IMR-90 (cell line): ENCODE data around the gene HDDC3. TPM values are rescaled to one million over a fixed set of nuclear protein-coding genes. Genes with fewer than 3 reads are reported as not detected.

Source experiments
- ATAC-seq: fragments of 200-7000 bp; cut with Tn5 transposase; 2 replicates; pipeline ENCODE4 v1.9.1; 2020; ENCODE audit warnings: low read depth, mild to moderate bottlenecking, moderate library complexity
- BruUV-seq: library from RNA; stranded (reverse); fragments of 400-500 nt; replicated peaks from 2 replicates; lab custom pipeline; 2021; lab: Mats Ljungman, UMichigan
- CTCF ChIA-PET: fragments of 300-600 bp; formaldehyde crosslinking; extraction: SDS; loops from one replicate; lab custom pipeline; 2021; ENCODE audit warnings: antibody characterized with exemption; lab: Yijun Ruan, JAX
- POLR2A ChIA-PET: fragments of 300-600 bp; sonication (Branson Sonifier 250); formaldehyde crosslinking; loops from one replicate; lab custom pipeline; 2022; ENCODE audit warnings: antibody characterized with exemption; ENCODE audit not compliant: unreplicated experiment; lab: Charles Lee
- DNase-seq: peaks from one replicate; pipeline ENCODE4 v3.0.0; 2013
- H2AFZ ChIP-seq: replicated peaks from 2 replicates; pipeline ENCODE3; 2013; ENCODE audit warnings: low read length, mild to moderate bottlenecking; ENCODE audit not compliant: poor library complexity
- H2AK5ac ChIP-seq: 2 replicates; pipeline ENCODE4 v1.6.1; 2013; ENCODE audit warnings: low read depth, low read length, inconsistent platforms
- H2AK9ac ChIP-seq: replicated peaks from 2 replicates; pipeline ENCODE3; 2013; ENCODE audit warnings: mild to moderate bottlenecking, low read depth, low read length, moderate library complexity; ENCODE audit not compliant: poor library complexity
- H2BK120ac ChIP-seq: 2 replicates; pipeline ENCODE4 v1.6.1; 2013; ENCODE audit warnings: low read depth, low read length, inconsistent platforms
- H2BK15ac ChIP-seq: 3 replicates; pipeline ENCODE4 v1.6.1; 2013; ENCODE audit warnings: low read depth, low read length, inconsistent platforms
- H2BK20ac ChIP-seq: 2 replicates; pipeline ENCODE4 v1.6.1; 2013; ENCODE audit warnings: low read depth, mild to moderate bottlenecking, inconsistent platforms, low read length, moderate library complexity
- H2BK5ac ChIP-seq: 2 replicates; pipeline ENCODE4 v1.6.1; 2013; ENCODE audit warnings: mild to moderate bottlenecking, low read depth, low read length, inconsistent platforms; ENCODE audit not compliant: poor library complexity, severe bottlenecking
- H3K14ac ChIP-seq: replicated peaks from 2 replicates; pipeline ENCODE4 v1.6.1; 2013; ENCODE audit warnings: low read depth, low read length, inconsistent platforms
- H3K18ac ChIP-seq: 2 replicates; pipeline ENCODE4 v1.6.1; 2013; ENCODE audit warnings: low read depth, low read length, control low read depth
- H3K23ac ChIP-seq: 2 replicates; pipeline ENCODE4 v1.6.1; 2013; ENCODE audit warnings: low read depth, low read length, inconsistent platforms
- H3K27ac ChIP-seq: 2 replicates; pipeline ENCODE4 v1.5.1; 2013; ENCODE audit warnings: mild to moderate bottlenecking, control low read depth, low read length; ENCODE audit not compliant: insufficient read depth
- H3K27me3 ChIP-seq: 2 replicates; pipeline ENCODE4 v1.6.1; 2013; ENCODE audit warnings: low read length; ENCODE audit not compliant: control insufficient read depth, insufficient read depth
- H3K36me3 ChIP-seq: 2 replicates; pipeline ENCODE4 v1.6.1; 2013; ENCODE audit warnings: low read length, mixed read lengths; ENCODE audit not compliant: control insufficient read depth, insufficient read depth
- H3K4ac ChIP-seq: 2 replicates; pipeline ENCODE4 v1.6.1; 2013; ENCODE audit warnings: low read depth, low read length, inconsistent platforms
- H3K4me1 ChIP-seq: 2 replicates; pipeline ENCODE4 v1.6.1; 2013; ENCODE audit warnings: low read length, mixed read lengths; ENCODE audit not compliant: control insufficient read depth, insufficient read depth
- H3K4me2 ChIP-seq: 2 replicates; pipeline ENCODE4 v1.6.1; 2013; ENCODE audit warnings: low read depth, mild to moderate bottlenecking, control low read depth, low read length, moderate library complexity
- H3K4me3 ChIP-seq: 2 replicates; pipeline ENCODE4 v1.5.1; 2013; ENCODE audit warnings: low read depth, mild to moderate bottlenecking, control low read depth, low read length, moderate library complexity; ENCODE audit not compliant: insufficient read depth
- H3K56ac ChIP-seq: 2 replicates; pipeline ENCODE4 v1.6.1; 2013; ENCODE audit warnings: low read length, inconsistent platforms; ENCODE audit not compliant: insufficient read depth; ENCODE audit errors: extremely low read depth
- H3K79me1 ChIP-seq, 2 experiments: 2 replicates each; pipeline ENCODE4 v1.6.1; 2013; ENCODE audit warnings: low read length in 2 of 2, inconsistent platforms in 1 of 2, low read depth in 1 of 2
- H3K9ac ChIP-seq: 2 replicates; pipeline ENCODE4 v1.6.1; 2013; ENCODE audit warnings: low read depth, low read length, control low read depth
- H3K9me1 ChIP-seq: 2 replicates; pipeline ENCODE4 v1.6.1; 2013; ENCODE audit warnings: low read length, inconsistent platforms; ENCODE audit not compliant: insufficient read depth
- H3K9me3 ChIP-seq: 2 replicates; pipeline ENCODE4 v1.6.1; 2013; ENCODE audit warnings: low read length; ENCODE audit not compliant: control insufficient read depth, insufficient read depth
- H4K20me1 ChIP-seq: 2 replicates; pipeline ENCODE4 v1.6.1; 2013; ENCODE audit warnings: low read length, inconsistent platforms; ENCODE audit not compliant: insufficient read depth
- H4K5ac ChIP-seq: 2 replicates; pipeline ENCODE4 v1.6.1; 2013; ENCODE audit warnings: mild to moderate bottlenecking, low read depth, low read length, control low read depth
- H4K8ac ChIP-seq, 2 experiments: 2 replicates each; pipeline ENCODE4 v1.6.1; 2013; ENCODE audit warnings: low read depth in 2 of 2, low read length in 2 of 2, control low read depth in 1 of 2, inconsistent platforms in 1 of 2
- H4K91ac ChIP-seq: 2 replicates; pipeline ENCODE4 v1.6.1; 2013; ENCODE audit warnings: low read depth, low read length, inconsistent platforms; ENCODE audit not compliant: insufficient read depth
- CEBPB ChIP-seq: IDR thresholded peaks from 2 replicates; pipeline ENCODE4 v1.6.1; 2012; ENCODE audit warnings: low read depth, low read length, improper control_type of control experiment
- MAFK ChIP-seq: IDR thresholded peaks from 2 replicates; pipeline ENCODE4 v1.6.1; 2012; ENCODE audit warnings: low read depth, low read length, improper control_type of control experiment
- MAZ ChIP-seq: IDR thresholded peaks from 2 replicates; pipeline ENCODE4 v1.6.1; 2012; ENCODE audit warnings: low read depth, mild to moderate bottlenecking, low read length, improper control_type of control experiment, moderate library complexity, borderline replicate concordance
- MXI1 ChIP-seq: IDR thresholded peaks from 2 replicates; pipeline ENCODE4 v1.6.1; 2012; ENCODE audit warnings: low read depth, mild to moderate bottlenecking, low read length, moderate library complexity, borderline replicate concordance
- NFE2L2 ChIP-seq: fragments of 150-350 bp; IDR thresholded peaks from 2 replicates; pipeline ENCODE4 v1.6.1; 2016; ENCODE audit warnings: low read depth, mild to moderate bottlenecking, low read length
- POLR2A ChIP-seq: IDR thresholded peaks from 2 replicates; pipeline ENCODE4 v1.6.1; 2012; ENCODE audit warnings: mild to moderate bottlenecking, low read depth, low read length
- RAD21 ChIP-seq: IDR thresholded peaks from 2 replicates; pipeline ENCODE4 v1.6.1; 2012; ENCODE audit warnings: low read length, improper control_type of control experiment
- RCOR1 ChIP-seq: IDR thresholded peaks from 2 replicates; pipeline ENCODE4 v1.6.1; 2012; ENCODE audit warnings: mild to moderate bottlenecking, low read length, improper control_type of control experiment; ENCODE audit not compliant: insufficient replicate concordance
- WGBS, 2 experiments: methylation state at CpG; one replicate each; pipeline versions ENCODE4 v1.1.5 to v1.1.7; 2013; ENCODE audit warnings: missing lambda C conversion rate in 2 of 2; ENCODE audit not compliant: insufficient read length in 1 of 2; ENCODE audit errors: extremely low coverage in 2 of 2; 5-methylcytosine and 5-hydroxymethylcytosine counted together
- dilution Hi-C: fragments of 300-500 bp; cut with HindIII; formaldehyde crosslinking; loops from one replicate; pipeline ENCODE4 v1.14.3; 2018; ENCODE audit warnings: low sequenced_read_pairs; ENCODE audit not compliant: unreplicated experiment
- in situ Hi-C: fragments of 300-500 bp; cut with MboI; formaldehyde crosslinking; loops from 3 replicates; pipeline ENCODE4 v1.14.3; 2019; ENCODE audit warnings: low sequenced_read_pairs, inconsistent platforms, mixed read lengths
- intact Hi-C: fragments of 100-400 bp; cut with micrococcal nuclease; formaldehyde crosslinking; loops from 2 replicates; pipeline ENCODE4 v1.10.0; 2022
- polyA plus RNA-seq, 3 experiments: library from polyadenylated mRNA; depleted of rRNA; stranded (reverse); fragments of >200 nt; gene quantifications; 2 replicates each; pipeline ENCODE4 v1.2.3, GENCODE V29; 2012; ENCODE audit warnings: low replicate concordance in 1 of 3
- total RNA-seq: library from RNA; depleted of rRNA; stranded (reverse); fragments of >200 nt; gene quantifications from 2 replicates; pipeline ENCODE4 v1.2.3, GENCODE V29; 2012
- TF ChIP-seq, protein P1 (sequence below): conservative IDR thresholded peaks from 2 replicates; pipeline ENCODE4 v1.5.1; 2012; ENCODE audit warnings: mild to moderate bottlenecking, low read depth, low read length, improper control_type of control experiment

The HDDC3 gene
- total and polyA plus RNA-seq, 2 of the 4 experiments (the other 2 are of a cell fraction), result 7.9 to 10.7 TPM

DNA sequence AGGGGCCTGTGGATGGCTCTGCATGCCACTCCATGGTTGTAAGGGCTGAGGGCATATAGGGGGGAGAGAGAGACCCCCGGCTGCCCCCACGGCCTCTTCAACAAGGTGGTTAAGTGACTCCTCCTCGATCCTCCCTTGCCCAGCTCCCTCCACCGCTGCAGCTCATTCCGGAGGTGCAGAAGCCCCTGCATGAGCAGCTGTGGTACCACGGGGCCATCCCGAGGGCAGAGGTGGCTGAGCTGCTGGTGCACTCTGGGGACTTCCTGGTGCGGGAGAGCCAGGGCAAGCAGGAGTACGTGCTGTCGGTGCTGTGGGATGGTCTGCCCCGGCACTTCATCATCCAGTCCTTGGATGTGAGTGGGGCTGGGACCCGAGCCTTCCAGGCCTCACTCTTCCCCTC is 41.5 kb downstream of the HDDC3 start:
- in situ Hi-C loops, result loop anchor here (25.0 kb wide), 1 partner anchor 579 kb away; no protein-coding TSS in a partner anchor

More for the DNA sequence above, 41.5 kb downstream of the HDDC3 start:
- H3K79me1 ChIP-seq, result peaks cover 0 to 6% of the 10 kb centered on the region in 2 experiments; a peak in 2 of 4 replicates
- H3K23ac ChIP-seq, result no peak overlapping the region
- no peaks in the 10 kb centered on the region for H3K27me3 ChIP-seq
- H3K4ac ChIP-seq, result no peak overlapping the region
- H4K8ac ChIP-seq, result no peak overlapping the region
- no peak overlapping the region for H2BK5ac ChIP-seq
- no peak overlapping the region for H3K4me3 ChIP-seq
- dilution Hi-C loops (no loop called here), intact Hi-C loops (no loop called here)
- no peak overlapping the region for H2BK20ac ChIP-seq
- no peaks in the 10 kb centered on the region for H3K9me3 ChIP-seq
- no peak overlapping the region for H3K27ac ChIP-seq
- H2AFZ ChIP-seq, result no peak overlapping the region
- H2BK120ac ChIP-seq, result no peak overlapping the region
- DNase-seq, result no peak
- H3K4me1 ChIP-seq, result peaks cover under 1% of the 10 kb centered on the region; the same call in 1 of the 2 replicates
- no peak overlapping the region for H4K5ac ChIP-seq
- no peak overlapping the region for H3K14ac ChIP-seq
- no peak overlapping the region for H3K9ac ChIP-seq
- peaks cover 28% of the 10 kb centered on the region for H3K36me3 ChIP-seq
- H3K18ac ChIP-seq, result no peak overlapping the region
- ChIA-PET CTCF (no interaction called here), POLR2A (no interaction called here)
- no peak overlapping the region for H2BK15ac ChIP-seq
- H3K4me2 ChIP-seq, result no peak overlapping the region
- H2AK9ac ChIP-seq, result no peak overlapping the region
- no peak overlapping the region for H3K56ac ChIP-seq
- no peak overlapping the region for H2AK5ac ChIP-seq
- H4K91ac ChIP-seq, result no peak overlapping the region
- ATAC-seq, result no peak
- no CpG with 5 or more reads among the region's 12 CpGs for WGBS, 2 experiments
- peaks cover 2% of the 10 kb centered on the region; the same call in 1 of the 2 replicates for H3K9me1 ChIP-seq
- no peaks in the 10 kb centered on the region for H4K20me1 ChIP-seq
- BruUV-seq, result no TSS peak
- TF ChIP-seq NFE2L2 (no peak), RCOR1 (no peak), MAFK (no peak), MAZ (no peak), POLR2A (no peak), MXI1 (no peak), CEBPB (no peak), RAD21 (no peak)
- TF ChIP-seq, protein P1, sequence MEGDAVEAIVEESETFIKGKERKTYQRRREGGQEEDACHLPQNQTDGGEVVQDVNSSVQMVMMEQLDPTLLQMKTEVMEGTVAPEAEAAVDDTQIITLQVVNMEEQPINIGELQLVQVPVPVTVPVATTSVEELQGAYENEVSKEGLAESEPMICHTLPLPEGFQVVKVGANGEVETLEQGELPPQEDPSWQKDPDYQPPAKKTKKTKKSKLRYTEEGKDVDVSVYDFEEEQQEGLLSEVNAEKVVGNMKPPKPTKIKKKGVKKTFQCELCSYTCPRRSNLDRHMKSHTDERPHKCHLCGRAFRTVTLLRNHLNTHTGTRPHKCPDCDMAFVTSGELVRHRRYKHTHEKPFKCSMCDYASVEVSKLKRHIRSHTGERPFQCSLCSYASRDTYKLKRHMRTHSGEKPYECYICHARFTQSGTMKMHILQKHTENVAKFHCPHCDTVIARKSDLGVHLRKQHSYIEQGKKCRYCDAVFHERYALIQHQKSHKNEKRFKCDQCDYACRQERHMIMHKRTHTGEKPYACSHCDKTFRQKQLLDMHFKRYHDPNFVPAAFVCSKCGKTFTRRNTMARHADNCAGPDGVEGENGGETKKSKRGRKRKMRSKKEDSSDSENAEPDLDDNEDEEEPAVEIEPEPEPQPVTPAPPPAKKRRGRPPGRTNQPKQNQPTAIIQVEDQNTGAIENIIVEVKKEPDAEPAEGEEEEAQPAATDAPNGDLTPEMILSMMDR, result no peak
